WI38 (cell line): ENCODE measurements around the gene DUSP8.
A peak's percentile ranks its signal among the peaks of the same experiment; 100 is the strongest.

Source experiments
- H3K4me3 ChIP-seq: 2 replicates; pipeline ENCODE4 v1.5.1; 2011; ENCODE audit warnings: low read depth, mild to moderate bottlenecking, control low read depth, low read length
- CTCF ChIP-seq: IDR thresholded peaks from 2 replicates; pipeline ENCODE4 v1.5.1; 2012; ENCODE audit warnings: low read depth, mild to moderate bottlenecking, control low read depth, low read length

Gene DUSP8

DNA sequence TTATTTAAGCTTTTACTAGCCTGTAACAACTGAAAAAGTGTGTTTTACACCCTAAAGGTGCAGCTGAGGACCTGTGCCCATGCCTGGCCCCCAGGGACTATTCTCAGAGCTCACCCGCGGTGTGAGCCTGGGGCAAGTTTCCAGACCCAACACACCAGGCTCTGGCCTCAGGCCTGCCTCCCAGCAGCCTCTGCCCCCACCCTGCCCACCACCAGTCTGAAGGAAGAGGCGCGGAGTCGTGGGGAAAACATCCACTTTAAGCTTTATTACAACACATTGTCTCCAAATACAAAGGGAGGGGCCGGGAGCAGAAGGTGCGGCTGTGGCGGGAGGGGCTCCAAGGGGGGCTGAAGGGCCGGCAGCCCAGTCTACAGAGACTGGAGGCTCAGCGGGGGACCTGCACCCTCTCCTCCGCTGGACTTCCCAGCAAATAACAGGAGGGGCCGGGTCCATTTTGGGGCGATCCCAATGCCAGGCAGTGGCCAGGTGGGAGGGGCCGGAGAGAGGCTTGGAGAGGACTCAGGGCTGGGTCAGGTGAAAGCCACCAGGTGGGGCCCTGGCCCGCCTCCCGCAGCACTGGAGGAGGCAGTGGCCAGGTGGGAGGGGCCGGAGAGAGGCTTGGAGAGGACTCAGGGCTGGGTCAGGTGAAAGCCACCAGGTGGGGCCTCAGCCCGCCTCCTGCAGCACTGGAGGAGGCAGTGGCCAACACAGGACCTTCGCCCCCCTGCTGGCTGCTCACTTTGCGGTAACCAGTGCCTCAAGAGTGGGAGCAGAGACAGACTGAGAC lies 18.1 kb downstream of the DUSP8 start:
- H3K4me3 ChIP-seq = no peak overlapping the region
- TF ChIP-seq CTCF = no peak

GRCh38 chr11:1549338-1550330 lies 22.4 kb downstream of the DUSP8 start:
- no peak for TF ChIP-seq CTCF
- no peak overlapping the region for H3K4me3 ChIP-seq

DNA sequence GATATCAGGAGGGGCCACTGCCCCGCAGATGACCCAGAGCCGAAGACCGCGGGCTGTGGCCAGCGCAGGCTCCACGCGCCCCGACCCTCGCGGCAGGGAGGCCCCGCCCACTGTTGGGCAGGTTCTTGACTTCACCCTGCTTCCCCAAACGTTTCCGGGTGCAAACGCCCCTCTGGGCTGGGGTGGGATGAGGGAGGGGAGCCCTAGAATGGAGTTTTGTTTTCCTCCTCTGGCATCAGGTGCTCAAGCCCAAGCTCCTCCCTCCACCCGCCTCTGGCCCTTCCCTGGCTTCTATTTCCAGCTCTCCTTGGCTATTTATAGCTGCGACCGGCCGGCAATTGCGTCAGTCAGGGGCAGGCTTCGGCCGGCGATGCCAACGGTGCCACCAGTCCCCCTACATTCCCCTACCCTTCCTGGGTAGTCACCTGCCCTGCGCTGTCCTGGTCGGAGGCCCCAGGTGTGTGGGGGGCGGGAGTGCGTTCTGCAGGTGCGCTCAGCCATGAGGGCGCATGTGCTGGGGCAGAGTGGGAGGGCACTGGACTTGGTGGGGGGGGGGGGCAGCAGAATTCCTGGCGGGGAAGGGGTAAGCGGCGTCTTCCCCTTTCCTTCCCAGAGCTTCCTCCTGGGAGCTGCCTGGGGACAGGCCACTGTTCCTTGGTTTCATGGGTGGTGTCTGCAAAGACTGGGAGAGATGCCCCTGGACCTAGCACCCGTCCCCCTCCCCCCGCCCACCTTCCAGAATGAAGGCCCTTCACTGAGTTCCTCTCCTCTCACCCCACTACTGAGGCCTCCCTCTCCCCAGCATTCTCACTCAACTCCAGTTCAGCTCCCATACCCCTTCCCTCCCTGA lies 23.6 kb downstream of the DUSP8 start:
- no peak for TF ChIP-seq CTCF
- H3K4me3 ChIP-seq = 0 out of 2 replicates have a peak overlapping the region, but pooled peaks have one; percentile 10

DNA sequence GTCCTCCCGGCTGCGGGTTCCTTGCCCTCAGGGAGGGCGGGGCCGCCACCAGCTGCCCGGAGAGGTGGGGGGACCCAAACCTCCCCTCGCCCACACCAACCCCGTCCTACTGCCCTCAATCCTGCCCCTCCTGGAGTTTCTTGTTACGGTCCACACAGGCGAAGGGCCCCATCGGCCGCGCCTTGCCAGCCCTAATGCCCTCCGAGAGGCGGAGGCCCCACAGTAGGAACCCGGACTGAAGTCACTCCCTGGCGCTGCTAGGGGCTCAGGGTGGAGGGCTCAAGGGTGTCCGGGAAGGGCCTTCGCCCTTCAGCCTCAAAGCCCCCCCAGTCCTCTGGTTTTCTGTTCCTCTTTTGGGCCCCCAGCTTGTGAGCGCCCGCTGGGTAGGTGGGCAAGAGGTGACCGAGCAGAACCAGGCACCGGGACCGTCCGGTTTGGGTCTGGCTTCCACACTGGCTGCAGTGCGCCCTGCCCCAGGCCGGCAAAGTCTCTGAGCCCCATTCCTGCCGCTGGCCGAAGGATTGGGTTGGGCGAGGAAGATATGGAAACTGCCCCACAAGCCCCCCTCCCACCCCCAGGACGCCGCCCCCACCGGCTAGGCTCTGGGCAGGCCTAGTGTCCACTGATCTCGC lies 24.5 kb downstream of the DUSP8 start:
- H3K4me3 ChIP-seq = no peak overlapping the region
- no peak for TF ChIP-seq CTCF

GRCh38 chr11:1546536-1547466 lies 25.3 kb downstream of the DUSP8 start:
- peak overlapping the region; percentile 23; the same call in 1 of the 2 replicates for H3K4me3 ChIP-seq
- peak; percentile 55 for TF ChIP-seq CTCF
